CD14-positive monocyte (primary cell): Measurements from ENCODE around the gene TTC33. TPM values are rescaled to one million over a fixed set of nuclear protein-coding genes. Genes with fewer than 3 reads are reported as not detected.
"Not testable (repeated sequence)": the region's sequence is repeated elsewhere in the genome, so short reads cannot be mapped to it uniquely, and the experiment has no call there.

Experiments used
- DNase-seq, 3 donors: peaks; one replicate each; pipeline ENCODE4 v3.0.0-alpha.2; 2011 to 2022
- H2AFZ ChIP-seq: 2 replicates; pipeline ENCODE4 v1.6.0; 2012; ENCODE audit warnings: mild to moderate bottlenecking, low read depth, low read length, inconsistent platforms; ENCODE audit not compliant: insufficient read depth, poor library complexity, severe bottlenecking
- H3K27ac ChIP-seq, 2 donors: 1 replicate in 1 of 2; 2 replicates in 1 of 2; pipeline ENCODE4 v1.5.1; 2012 to 2013; ENCODE audit warnings: low read length in 2 of 2, control low read depth in 1 of 2, inconsistent platforms in 1 of 2, low read depth in 1 of 2, mild to moderate bottlenecking in 1 of 2
- H3K27me3 ChIP-seq, 2 donors: one replicate each; pipeline versions ENCODE4 v1.6.0 to v1.6.1; 2011 to 2013; ENCODE audit warnings: low read length in 2 of 2; ENCODE audit not compliant: control insufficient read depth in 2 of 2, insufficient read depth in 2 of 2
- H3K36me3 ChIP-seq, 2 donors: replicated peaks in 1 of 2; 1 replicate in 1 of 2; 2 replicates in 1 of 2; pipeline versions ENCODE4 v1.5.1 to v1.6.1; 2012 to 2013; ENCODE audit warnings: low read length in 2 of 2, control low read depth in 1 of 2, inconsistent platforms in 1 of 2, mild to moderate bottlenecking in 1 of 2; ENCODE audit not compliant: insufficient read depth in 2 of 2, control insufficient read depth in 1 of 2
- H3K4me1 ChIP-seq, 2 donors: 1 replicate in 1 of 2; 2 replicates in 1 of 2; pipeline versions ENCODE4 v1.5.1 to v1.6.1; 2012 to 2013; ENCODE audit warnings: low read length in 2 of 2, control low read depth in 1 of 2, inconsistent platforms in 1 of 2, mild to moderate bottlenecking in 1 of 2, moderate library complexity in 1 of 2; ENCODE audit not compliant: insufficient read depth in 2 of 2, control insufficient read depth in 1 of 2
- H3K4me2 ChIP-seq: replicated peaks from 2 replicates; pipeline ENCODE3; 2012; ENCODE audit warnings: low read length, moderate library complexity, mild to moderate bottlenecking; ENCODE audit not compliant: poor library complexity, severe bottlenecking; ENCODE audit errors: extremely low read depth
- H3K4me3 ChIP-seq, 3 experiments: fragments of 200-600 bp in 1 of 3; sonication (generic) in 1 of 3; replicated peaks in 1 of 3; 1 replicate in 2 of 3; 2 replicates in 1 of 3; pipeline ENCODE4 v1.5.1; 2011 to 2013; ENCODE audit warnings: low read length in 3 of 3, mild to moderate bottlenecking in 3 of 3, control low read depth in 2 of 3, low read depth in 2 of 3, inconsistent platforms in 1 of 3, moderate library complexity in 1 of 3
- H3K79me2 ChIP-seq: 2 replicates; pipeline ENCODE4 v1.6.0; 2012; ENCODE audit warnings: mild to moderate bottlenecking, control low read depth, inconsistent platforms, low read length, moderate library complexity; ENCODE audit not compliant: insufficient read depth
- H3K9ac ChIP-seq: 2 replicates; pipeline ENCODE4 v1.6.0; 2017; ENCODE audit warnings: low read length, mild to moderate bottlenecking; ENCODE audit not compliant: insufficient read depth, poor library complexity, severe bottlenecking
- H3K9me3 ChIP-seq, 2 donors: replicated peaks in 1 of 2; 1 replicate in 1 of 2; 2 replicates in 1 of 2; pipeline versions ENCODE4 v1.5.1 to v1.6.1; 2012 to 2013; ENCODE audit warnings: low read length in 2 of 2, control low read depth in 1 of 2; ENCODE audit not compliant: control insufficient read depth in 1 of 2, insufficient read depth in 1 of 2
- H4K20me1 ChIP-seq: 2 replicates; pipeline ENCODE4 v1.6.0; 2012; ENCODE audit warnings: mild to moderate bottlenecking, low read length, control low read depth, moderate library complexity; ENCODE audit not compliant: insufficient read depth
- H3K27ac Mint-ChIP-seq, 7 donors: one replicate each; pipeline ENCODE4 v1.8.0; 2020; ENCODE audit warnings: mild to moderate bottlenecking in 7 of 7, mixed read lengths in 7 of 7, moderate library complexity in 6 of 7, inconsistent platforms in 2 of 7
- H3K27me3 Mint-ChIP-seq, 3 donors: one replicate each; pipeline ENCODE4 v1.8.0; 2021 to 2022; ENCODE audit warnings: low read depth in 3 of 3, mild to moderate bottlenecking in 3 of 3, mixed read lengths in 3 of 3, moderate library complexity in 3 of 3, inconsistent platforms in 1 of 3
- H3K36me3 Mint-ChIP-seq, 2 donors: one replicate each; pipeline ENCODE4 v1.8.0; 2020; ENCODE audit warnings: mixed read lengths in 2 of 2, inconsistent platforms in 1 of 2, mild to moderate bottlenecking in 1 of 2
- H3K4me1 Mint-ChIP-seq: one replicate; pipeline ENCODE4 v1.8.0; 2020; ENCODE audit warnings: mild to moderate bottlenecking, mixed read lengths
- H3K4me3 Mint-ChIP-seq, 2 donors: one replicate each; pipeline ENCODE4 v1.8.0; 2020; ENCODE audit warnings: mild to moderate bottlenecking in 2 of 2, mixed read lengths in 2 of 2, moderate library complexity in 1 of 2
- H3K9me3 Mint-ChIP-seq, 7 donors: one replicate each; pipeline ENCODE4 v1.8.0; 2020 to 2022; ENCODE audit warnings: mixed read lengths in 7 of 7, mild to moderate bottlenecking in 6 of 7, moderate library complexity in 6 of 7, inconsistent platforms in 2 of 7
- CTCF ChIP-seq: fragments of 200-600 bp; IDR thresholded peaks from one replicate; pipeline ENCODE4 v1.8.0; 2022; ENCODE audit warnings: antibody characterized with exemption, mild to moderate bottlenecking
- WGBS: methylation state at CpG from one replicate; pipeline ENCODE4 v1.1.5; 2013; ENCODE audit warnings: missing lambda C conversion rate; ENCODE audit not compliant: insufficient coverage; 5-methylcytosine and 5-hydroxymethylcytosine counted together
- intact Hi-C, 2 donors: fragments of 100-400 bp; cut with micrococcal nuclease; formaldehyde crosslinking; loops; one replicate each; pipeline versions ENCODE4 v1.15.0 to v1.15.1; 2023
- polyA plus RNA-seq, 3 donors: library from polyadenylated mRNA; depleted of rRNA in 1 of 3; unstranded in 2 of 3; stranded (reverse) in 1 of 3; fragments of 300-500 nt in 2 of 3; fragments of >200 nt in 1 of 3; fragmentation: Illumina TruSeq in 2 of 3; gene quantifications; 1 replicate in 2 of 3; 2 replicates in 1 of 3; pipeline ENCODE4 v1.2.3, GENCODE V29; 2012 to 2021

TTC33 gene
- polyA plus RNA-seq, 3 donors, result 1.5 to 11.7 (median 9.4) TPM

- no peak overlapping the region for H2AFZ ChIP-seq
- no peak overlapping the region for H3K27ac Mint-ChIP-seq
These were observed 160.9 kb downstream of the TTC33 start for GRCh38 chr5:40594811-40595210.

GRCh38 chr5:40591727-40592396, 163.9 kb downstream of the TTC33 start:
- Mint-ChIP-seq H3K4me1 (peaks cover 13% of the 10 kb centered on the region), H3K27ac (peak overlapping the region; percentile 30 to 83 (median 71))
- H3K36me3 ChIP-seq, H3K9me3 Mint-ChIP-seq, H3K36me3 Mint-ChIP-seq, H3K9me3 ChIP-seq, H3K27me3 Mint-ChIP-seq, H2AFZ ChIP-seq, H4K20me1 ChIP-seq, H3K4me3 ChIP-seq, H3K9ac ChIP-seq, H3K27me3 ChIP-seq, H3K79me2 ChIP-seq, H3K4me3 Mint-ChIP-seq, intact Hi-C loops: not testable (repeated sequence)
- no CpG with 5 or more reads among the region's 10 CpGs for WGBS
- peaks cover 5 to 14% of the 10 kb centered on the region in 2 donors for H3K4me1 ChIP-seq
- peak in 2 of 3 donors; percentile 48 to 63 for DNase-seq
- H3K27ac ChIP-seq, result peak overlapping the region; percentile 30 to 37
- peak overlapping the region; percentile 19 for H3K4me2 ChIP-seq

More at GRCh38 chr5:40594811-40595210, 160.9 kb downstream of the TTC33 start:
- Histone ChIP-seq H3K27ac (no peak overlapping the region), H3K27me3 (no peaks in the 10 kb centered on the region), H3K36me3 (no peaks in the 10 kb centered on the region), H4K20me1 (no peaks in the 10 kb centered on the region), H3K4me3 (no peak overlapping the region), H3K9me3 (no peaks in the 10 kb centered on the region), H3K9ac (no peak overlapping the region), H3K4me2 (no peak overlapping the region), H3K4me1 (peaks cover 5 to 14% of the 10 kb centered on the region in 2 donors), H3K79me2 (no peaks in the 10 kb centered on the region)
- WGBS, result 80% methylated on average over 1 of the region's 1 CpG
- Mint-ChIP-seq H3K4me3 (no peak overlapping the region), H3K36me3 (no peaks in the 10 kb centered on the region), H3K9me3 (peaks cover 0 to 3% (median 0%) of the 10 kb centered on the region in 7 donors), H3K27me3 (peaks cover 0 to 3% (median 0%) of the 10 kb centered on the region in 3 donors), H3K4me1 (peaks cover 17% of the 10 kb centered on the region)
- DNase-seq, result no peak
- intact Hi-C loops, result no loop called here
- no peak for TF ChIP-seq CTCF
